HAP-1 (cell line): ENCODE measurements around the gene CACNA2D1.

Experiments used
- DNase-seq, 2 experiments: peaks; one replicate each; pipeline ENCODE4 v3.0.0-alpha.2; 2016 to 2020; ENCODE audit warnings: low spot score in 2 of 2
- H3K27me3 ChIP-seq: fragments of 250-450 bp; sonication (Bioruptor Pico); 2 replicates; pipeline ENCODE4 v1.5.1; 2020; ENCODE audit warnings: low read depth, mild to moderate bottlenecking, moderate library complexity
- H3K36me3 ChIP-seq: fragments of 250-450 bp; sonication (Bioruptor Pico); replicated peaks from 2 replicates; pipeline ENCODE4 v1.5.1; 2020; ENCODE audit warnings: mild to moderate bottlenecking
- H3K4me1 ChIP-seq: fragments of 250-450 bp; sonication (Bioruptor Pico); 2 replicates; pipeline ENCODE4 v1.5.1; 2020; ENCODE audit warnings: mild to moderate bottlenecking
- H3K4me3 ChIP-seq: fragments of 250-450 bp; sonication (Bioruptor Pico); 2 replicates; pipeline ENCODE4 v1.5.1; 2020; ENCODE audit warnings: mild to moderate bottlenecking, moderate library complexity
- H3K9me3 ChIP-seq: fragments of 250-450 bp; sonication (Bioruptor Pico); 2 replicates; pipeline ENCODE4 v1.5.1; 2020; ENCODE audit warnings: mild to moderate bottlenecking, moderate library complexity
- in situ Hi-C: fragments of 300-500 bp; cut with MboI; formaldehyde crosslinking; loops from 3 replicates; pipeline ENCODE4 v1.14.3; 2020; ENCODE audit warnings: low sequenced_read_pairs, inconsistent platforms, mixed read lengths

The CACNA2D1 gene

GRCh38 chr7:82200601-82201000 lies 243.0 kb downstream of the CACNA2D1 start:
- Histone ChIP-seq H3K4me3 (no peak overlapping the region), H3K4me1 (no peaks in the 10 kb centered on the region), H3K36me3 (no peaks in the 10 kb centered on the region), H3K9me3 (no peaks in the 10 kb centered on the region), H3K27me3 (no peaks in the 10 kb centered on the region)
- in situ Hi-C loops = no loop called here
- DNase-seq = no peak

- H3K36me3 ChIP-seq = no peaks in the 10 kb centered on the region
- in situ Hi-C loops = no loop called here
- no peak for DNase-seq
- H3K4me3 ChIP-seq = no peak overlapping the region
- no peaks in the 10 kb centered on the region for H3K4me1 ChIP-seq
- H3K9me3 ChIP-seq = no peaks in the 10 kb centered on the region
- H3K27me3 ChIP-seq = no peaks in the 10 kb centered on the region
These were observed 249.4 kb downstream of the CACNA2D1 start for GRCh38 chr7:82194016-82194643.

- no peaks in the 10 kb centered on the region for H3K9me3 ChIP-seq
- in situ Hi-C loops = no loop called here
These were observed 254.9 kb downstream of the CACNA2D1 start for GRCh38 chr7:82188636-82189035.

GRCh38 chr7:82185443-82185842 lies 258.1 kb downstream of the CACNA2D1 start:
- Histone ChIP-seq H3K4me1 (no peaks in the 10 kb centered on the region), H3K9me3 (no peaks in the 10 kb centered on the region), H3K4me3 (no peak overlapping the region), H3K36me3 (no peaks in the 10 kb centered on the region), H3K27me3 (no peaks in the 10 kb centered on the region)
- in situ Hi-C loops = no loop called here
- no peak for DNase-seq

More at GRCh38 chr7:82188636-82189035, 254.9 kb downstream of the CACNA2D1 start:
- Histone ChIP-seq H3K27me3 (no peaks in the 10 kb centered on the region), H3K36me3 (no peaks in the 10 kb centered on the region), H3K4me1 (no peaks in the 10 kb centered on the region), H3K4me3 (no peak overlapping the region)
- no peak for DNase-seq

DNA sequence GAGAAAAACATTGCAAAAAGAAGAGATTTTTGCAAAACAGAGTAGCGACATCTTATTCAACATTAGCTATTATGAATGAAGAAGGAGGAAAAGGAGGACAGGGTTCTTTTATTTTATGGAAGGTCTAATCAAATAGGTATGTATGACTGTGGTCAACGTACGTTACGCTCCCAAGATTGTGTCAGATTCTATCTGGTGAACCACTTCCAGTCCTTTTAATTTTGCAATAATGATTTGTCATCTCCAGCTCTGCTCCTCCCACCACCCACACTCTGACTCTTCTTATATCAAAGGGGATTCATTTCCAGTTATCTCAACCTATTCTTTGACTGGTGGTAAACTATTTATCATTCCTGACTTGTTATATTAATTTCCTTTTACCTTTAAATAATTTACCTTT lies 259.9 kb downstream of the CACNA2D1 start:
- Histone ChIP-seq H3K36me3 (no peaks in the 10 kb centered on the region), H3K4me3 (no peak overlapping the region), H3K4me1 (peaks cover 8% of the 10 kb centered on the region), H3K27me3 (no peaks in the 10 kb centered on the region), H3K9me3 (no peaks in the 10 kb centered on the region)
- no peak for DNase-seq
- in situ Hi-C loops = no loop called here

GRCh38 chr7:82179311-82179710 lies 264.3 kb downstream of the CACNA2D1 start:
- H3K4me3 ChIP-seq = no peak overlapping the region
- peaks cover 4% of the 10 kb centered on the region for H3K27me3 ChIP-seq
- DNase-seq = peak in 1 of 2 experiments; percentile 61
- H3K36me3 ChIP-seq = no peaks in the 10 kb centered on the region
- H3K4me1 ChIP-seq = peaks cover 18% of the 10 kb centered on the region
- H3K9me3 ChIP-seq = no peaks in the 10 kb centered on the region
- in situ Hi-C loops = no loop called here

GRCh38 chr7:82175319-82175718 lies 268.3 kb downstream of the CACNA2D1 start:
- no peak overlapping the region for H3K4me3 ChIP-seq
- H3K4me1 ChIP-seq = peaks cover 18% of the 10 kb centered on the region
- H3K36me3 ChIP-seq = no peaks in the 10 kb centered on the region
- peak in 1 of 2 experiments; percentile 57 for DNase-seq
- in situ Hi-C loops = no loop called here
- H3K27me3 ChIP-seq = peaks cover 6% of the 10 kb centered on the region
- H3K9me3 ChIP-seq = no peaks in the 10 kb centered on the region

- in situ Hi-C loops = no loop called here
- Histone ChIP-seq H3K4me3 (no peak overlapping the region), H3K36me3 (no peaks in the 10 kb centered on the region), H3K4me1 (peaks cover 10% of the 10 kb centered on the region), H3K9me3 (no peaks in the 10 kb centered on the region), H3K27me3 (peaks cover 6% of the 10 kb centered on the region)
- DNase-seq = no peak
These were observed 270.1 kb downstream of the CACNA2D1 start for GRCh38 chr7:82173400-82174021.

- no peak for DNase-seq
- H3K36me3 ChIP-seq = no peaks in the 10 kb centered on the region
These were observed 270.7 kb downstream of the CACNA2D1 start for GRCh38 chr7:82172881-82173280.

DNA sequence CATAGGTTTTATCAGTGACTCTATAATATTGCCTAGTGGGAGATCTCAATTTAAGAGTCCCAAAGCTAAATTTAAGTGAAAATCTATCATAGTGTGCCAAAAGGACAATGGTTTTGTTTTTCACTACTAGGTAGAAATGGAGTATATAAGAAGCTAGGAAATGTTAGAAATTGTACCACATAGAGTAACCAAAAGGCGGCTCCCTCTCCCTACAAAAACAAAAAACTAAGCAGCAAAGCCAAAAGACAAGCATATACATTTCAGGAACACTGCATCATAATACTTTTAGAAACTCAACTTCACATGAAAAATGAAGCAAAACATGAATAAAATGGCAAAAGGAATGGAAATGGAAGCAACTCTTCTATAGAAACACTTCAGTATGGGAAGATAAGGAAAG lies 271.6 kb downstream of the CACNA2D1 start:
- H3K9me3 ChIP-seq = no peaks in the 10 kb centered on the region
- H3K27me3 ChIP-seq = peaks cover 6% of the 10 kb centered on the region
- H3K36me3 ChIP-seq = no peaks in the 10 kb centered on the region
- peak in 1 of 2 experiments; percentile 9 for DNase-seq
- in situ Hi-C loops = no loop called here
- H3K4me3 ChIP-seq = no peak overlapping the region
- H3K4me1 ChIP-seq = peaks cover 11% of the 10 kb centered on the region

More at GRCh38 chr7:82172881-82173280, 270.7 kb downstream of the CACNA2D1 start:
- in situ Hi-C loops = no loop called here
- peaks cover 6% of the 10 kb centered on the region for H3K27me3 ChIP-seq
- no peak overlapping the region for H3K4me3 ChIP-seq
- H3K4me1 ChIP-seq = peaks cover 10% of the 10 kb centered on the region
- H3K9me3 ChIP-seq = no peaks in the 10 kb centered on the region

- Histone ChIP-seq H3K4me3 (no peak overlapping the region), H3K36me3 (no peaks in the 10 kb centered on the region), H3K27me3 (peaks cover 18% of the 10 kb centered on the region), H3K9me3 (no peaks in the 10 kb centered on the region), H3K4me1 (peaks cover 9% of the 10 kb centered on the region)
- in situ Hi-C loops = no loop called here
- DNase-seq = no peak
These were observed 275.8 kb downstream of the CACNA2D1 start for GRCh38 chr7:82167558-82168314.

DNA sequence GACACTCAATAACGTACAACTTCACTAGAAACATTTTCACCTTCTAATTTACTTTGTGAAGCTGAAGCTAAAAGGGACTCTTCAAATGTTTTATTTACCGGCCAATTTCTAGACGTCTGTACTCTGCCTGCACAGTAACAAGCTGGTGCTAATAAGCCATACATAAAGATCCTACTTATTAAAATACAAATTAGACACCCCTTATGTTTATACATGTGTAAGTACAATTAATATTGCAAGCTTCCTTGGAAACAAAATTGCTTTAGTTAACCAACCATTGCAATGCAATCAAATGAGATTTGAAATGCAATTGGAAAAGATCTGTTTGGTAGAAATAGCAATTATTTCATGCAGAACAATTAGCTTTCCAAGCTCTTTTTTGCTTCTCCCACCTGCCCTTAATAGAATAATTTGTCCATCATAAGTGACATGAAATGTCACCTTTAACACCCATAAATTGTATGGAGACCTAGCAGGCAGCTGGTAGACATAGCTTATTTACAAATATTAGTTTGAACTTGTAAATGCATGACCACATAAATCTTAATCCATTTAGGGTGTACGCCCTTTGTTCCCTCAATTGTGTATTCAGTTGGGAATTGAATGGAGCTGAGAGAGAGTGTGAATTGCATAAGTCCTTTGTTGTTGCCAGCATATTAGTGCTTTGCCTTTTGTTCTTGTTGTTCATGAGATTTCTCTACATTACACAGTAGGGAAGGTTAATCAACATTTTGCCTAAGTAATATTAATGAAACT lies 277.1 kb downstream of the CACNA2D1 start:
- Histone ChIP-seq H3K27me3 (peaks cover 24% of the 10 kb centered on the region), H3K4me1 (peaks cover 9% of the 10 kb centered on the region), H3K4me3 (no peak overlapping the region), H3K36me3 (no peaks in the 10 kb centered on the region), H3K9me3 (no peaks in the 10 kb centered on the region)
- in situ Hi-C loops = no loop called here
- peak; percentile 24 to 92 for DNase-seq

- no peaks in the 10 kb centered on the region for H3K9me3 ChIP-seq
- peaks cover 9% of the 10 kb centered on the region for H3K4me1 ChIP-seq
- no peak for DNase-seq
- H3K27me3 ChIP-seq = peaks cover 26% of the 10 kb centered on the region
- no peaks in the 10 kb centered on the region for H3K36me3 ChIP-seq
- no peak overlapping the region for H3K4me3 ChIP-seq
- in situ Hi-C loops = no loop called here
These were observed 278.8 kb downstream of the CACNA2D1 start for GRCh38 chr7:82164813-82165212.
